ENCODE results near the gene PIGR.

DNA sequence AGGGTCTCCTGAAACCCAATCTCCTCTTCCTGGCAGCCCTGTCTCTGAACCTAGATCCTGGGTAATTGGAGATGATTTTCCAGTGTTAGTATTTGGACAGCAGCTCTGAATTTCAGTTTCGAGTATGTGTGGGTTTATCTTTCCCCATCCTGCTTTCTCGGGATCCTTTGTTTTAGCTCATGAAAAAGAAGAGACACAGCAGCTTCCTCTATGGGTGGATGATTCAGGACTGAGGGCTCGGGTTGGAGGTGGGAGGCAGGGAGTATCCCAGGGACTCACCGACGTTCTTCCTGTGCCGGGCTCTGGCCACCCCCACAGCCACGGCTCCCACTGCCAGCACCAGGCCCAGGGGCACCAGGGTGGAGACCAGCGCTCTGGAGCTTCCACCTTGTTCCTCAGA, 14.1 kb downstream of the PIGR start:
- TF ChIP-seq ZNF263 (CRISPR knock-in tag; IDR thresholded peaks at IDR 0.05; ENCODE audit: borderline replicate concordance) (no peak), HCFC1 (IDR thresholded peaks at IDR 0.05; ENCODE audit: low read depth, low read length) (no peak), FOSL1 (tag; conservative IDR thresholded peaks at IDR 0.05) (no peak), ETS2 (tag; IDR thresholded peaks at IDR 0.05; ENCODE audit: borderline replicate concordance, poor library complexity, severe bottlenecking) (no peak), EGR1 (conservative IDR thresholded peaks at IDR 0.05) (no peak)
- TF ChIP-seq, protein P1, sequence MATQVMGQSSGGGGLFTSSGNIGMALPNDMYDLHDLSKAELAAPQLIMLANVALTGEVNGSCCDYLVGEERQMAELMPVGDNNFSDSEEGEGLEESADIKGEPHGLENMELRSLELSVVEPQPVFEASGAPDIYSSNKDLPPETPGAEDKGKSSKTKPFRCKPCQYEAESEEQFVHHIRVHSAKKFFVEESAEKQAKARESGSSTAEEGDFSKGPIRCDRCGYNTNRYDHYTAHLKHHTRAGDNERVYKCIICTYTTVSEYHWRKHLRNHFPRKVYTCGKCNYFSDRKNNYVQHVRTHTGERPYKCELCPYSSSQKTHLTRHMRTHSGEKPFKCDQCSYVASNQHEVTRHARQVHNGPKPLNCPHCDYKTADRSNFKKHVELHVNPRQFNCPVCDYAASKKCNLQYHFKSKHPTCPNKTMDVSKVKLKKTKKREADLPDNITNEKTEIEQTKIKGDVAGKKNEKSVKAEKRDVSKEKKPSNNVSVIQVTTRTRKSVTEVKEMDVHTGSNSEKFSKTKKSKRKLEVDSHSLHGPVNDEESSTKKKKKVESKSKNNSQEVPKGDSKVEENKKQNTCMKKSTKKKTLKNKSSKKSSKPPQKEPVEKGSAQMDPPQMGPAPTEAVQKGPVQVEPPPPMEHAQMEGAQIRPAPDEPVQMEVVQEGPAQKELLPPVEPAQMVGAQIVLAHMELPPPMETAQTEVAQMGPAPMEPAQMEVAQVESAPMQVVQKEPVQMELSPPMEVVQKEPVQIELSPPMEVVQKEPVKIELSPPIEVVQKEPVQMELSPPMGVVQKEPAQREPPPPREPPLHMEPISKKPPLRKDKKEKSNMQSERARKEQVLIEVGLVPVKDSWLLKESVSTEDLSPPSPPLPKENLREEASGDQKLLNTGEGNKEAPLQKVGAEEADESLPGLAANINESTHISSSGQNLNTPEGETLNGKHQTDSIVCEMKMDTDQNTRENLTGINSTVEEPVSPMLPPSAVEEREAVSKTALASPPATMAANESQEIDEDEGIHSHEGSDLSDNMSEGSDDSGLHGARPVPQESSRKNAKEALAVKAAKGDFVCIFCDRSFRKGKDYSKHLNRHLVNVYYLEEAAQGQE (IDR thresholded peaks at IDR 0.05; ENCODE audit: borderline replicate concordance) = no peak
- TF ChIP-seq, protein P1 (CRISPR knock-in tag; IDR thresholded peaks at IDR 0.05; ENCODE audit: low read depth) = no peak
